Naive thymus-derived CD8-positive, alpha-beta T cell (primary cell): ENCODE measurements around the gene KPTN. TPM values are rescaled to one million over a fixed set of nuclear protein-coding genes. Genes with fewer than 3 reads are reported as not detected.

ENCODE experiments used
- ATAC-seq, 2 donors: fragments of 150-1000 bp; cut with Tn5 transposase in 1 of 2; sonication (Bioruptor Pico), chemical (Tn5 transposase) in 1 of 2; 1 replicate in 1 of 2; 2 replicates in 1 of 2; pipeline ENCODE4 v1.10.0; 2021; ENCODE audit warnings: mild to moderate bottlenecking in 2 of 2, moderate library complexity in 2 of 2
- POLR2A ChIA-PET: fragments of 350-600 bp; sonication (Branson Sonifier 250); formaldehyde crosslinking; loops from one replicate; lab custom pipeline; 2021; ENCODE audit warnings: antibody characterized with exemption; lab: Charles Lee
- DNase-seq, 10 donors: peaks; one replicate each; pipeline versions ENCODE4 v3.0.0 to v3.0.0-alpha.2; 2020 to 2022
- H3K27ac Mint-ChIP-seq, 10 donors: one replicate each; pipeline ENCODE4 v1.8.0; 2020 to 2022; ENCODE audit warnings: mild to moderate bottlenecking in 10 of 10, mixed read lengths in 10 of 10, moderate library complexity in 4 of 10, inconsistent platforms in 1 of 10
- H3K27me3 Mint-ChIP-seq, 5 donors: one replicate each; pipeline ENCODE4 v1.8.0; 2021 to 2022; ENCODE audit warnings: mixed read lengths in 5 of 5
- H3K36me3 Mint-ChIP-seq, 3 donors: one replicate each; pipeline ENCODE4 v1.8.0; 2020 to 2022; ENCODE audit warnings: mixed read lengths in 3 of 3, mild to moderate bottlenecking in 2 of 3, inconsistent platforms in 1 of 3
- H3K4me1 Mint-ChIP-seq, 4 donors: one replicate each; pipeline ENCODE4 v1.8.0; 2021 to 2022; ENCODE audit warnings: mixed read lengths in 4 of 4
- H3K4me3 Mint-ChIP-seq, 10 donors: one replicate each; pipeline ENCODE4 v1.8.0; 2020 to 2022; ENCODE audit warnings: mild to moderate bottlenecking in 10 of 10, mixed read lengths in 10 of 10, moderate library complexity in 6 of 10, inconsistent platforms in 1 of 10
- H3K9me3 Mint-ChIP-seq, 9 donors: one replicate each; pipeline ENCODE4 v1.8.0; 2020 to 2022; ENCODE audit warnings: mixed read lengths in 9 of 9, mild to moderate bottlenecking in 3 of 9, inconsistent platforms in 1 of 9, moderate library complexity in 1 of 9
- polyA plus RNA-seq, 3 donors: library from polyadenylated mRNA; unstranded; fragments of 300-500 nt; fragmentation: Illumina TruSeq; gene quantifications; one replicate each; pipeline ENCODE4 v1.2.3, GENCODE V29; 2021
- total RNA-seq, 8 experiments: library from RNA in 2 of 8; stranded (reverse) in 2 of 8; gene quantifications; one replicate each; pipeline ENCODE4 v1.2.3 and lab custom pipeline; 2021 to 2026

Gene KPTN
- total and polyA plus RNA-seq, 5 experiments from 2014 or later: 5.4 to 8.0 (median 7.1) TPM

DNA sequence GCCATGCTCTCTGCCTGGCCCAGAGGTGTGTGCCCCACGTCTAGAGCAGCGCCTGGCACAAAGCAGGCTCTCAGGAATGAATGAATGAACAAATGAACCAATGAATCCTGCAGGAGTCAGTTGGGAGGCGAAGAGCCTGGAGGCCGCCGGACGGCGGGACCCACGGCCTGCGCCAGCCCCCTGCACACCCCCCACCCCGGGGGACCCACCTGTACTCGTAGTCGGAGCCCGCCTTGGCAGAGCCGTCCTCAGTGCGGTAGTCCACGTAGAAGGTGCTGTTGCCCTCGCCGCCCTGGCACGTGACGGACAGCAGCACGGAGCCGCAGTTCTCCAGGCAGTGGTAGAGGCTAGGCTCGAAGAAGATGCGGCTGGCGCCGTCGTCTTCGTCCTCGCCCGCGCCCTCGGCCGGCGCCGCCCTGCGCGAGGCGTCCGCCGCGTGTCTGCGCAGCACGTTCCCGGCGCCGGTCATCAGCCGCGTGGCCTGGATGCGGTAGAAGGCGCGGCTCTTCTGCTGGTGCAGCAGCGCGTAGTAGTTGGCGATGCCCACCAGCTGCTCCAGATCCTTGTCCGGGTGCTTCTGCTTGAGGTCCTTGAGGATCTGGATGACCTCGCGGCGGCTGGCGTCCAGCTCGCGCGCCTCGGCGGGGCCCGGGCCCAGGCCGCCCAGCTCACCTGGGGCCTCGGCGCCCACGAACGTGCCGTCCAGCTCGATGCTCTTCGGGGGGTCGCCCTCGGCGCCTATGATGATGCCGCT, 27.1 kb downstream of the KPTN start:
- Mint-ChIP-seq H3K27me3 (peaks cover 17 to 36% (median 25%) of the 10 kb centered on the region in 5 donors), H3K27ac (no peak overlapping the region), H3K36me3 (peaks cover 0 to 6% (median 0%) of the 10 kb centered on the region in 3 donors), H3K9me3 (peaks cover 0 to 18% (median 8%) of the 10 kb centered on the region in 9 donors), H3K4me1 (peaks cover 0 to 4% (median 1%) of the 10 kb centered on the region in 4 donors), H3K4me3 (peak overlapping the region in 1 of 10 donors; percentile 41)
- DNase-seq (no peak), ATAC-seq (no peak)
- POLR2A ChIA-PET: interaction anchor here (0.7 kb wide), 1 partner anchor 10 kb away, joined by 3 read pairs; no protein-coding TSS in a partner anchor

DNA sequence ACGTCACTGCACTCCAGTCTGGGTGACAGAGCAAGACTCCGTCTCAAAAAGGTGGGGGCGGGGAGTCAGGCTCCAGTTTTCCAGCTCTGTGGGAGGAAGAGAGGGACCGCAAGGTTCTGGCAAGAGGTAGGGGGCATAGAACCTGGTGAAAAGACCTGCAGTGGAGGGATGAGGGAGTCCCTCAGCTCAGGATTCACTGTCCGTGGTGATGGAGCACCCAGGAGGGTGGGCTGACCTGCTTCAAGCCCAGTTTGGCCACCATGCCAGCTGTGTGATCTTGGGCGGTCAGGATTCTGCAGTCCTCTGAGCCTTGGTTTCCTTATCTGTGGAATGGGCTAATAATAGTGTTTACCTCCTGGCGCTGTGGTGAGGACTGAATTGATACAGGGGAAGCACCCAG, 33.5 kb downstream of the KPTN start:
- no peak overlapping the region for H3K27ac Mint-ChIP-seq
- H3K4me1 Mint-ChIP-seq: peaks cover 19 to 38% (median 28%) of the 10 kb centered on the region in 4 donors
- H3K9me3 Mint-ChIP-seq: peaks cover 0 to 8% (median 3%) of the 10 kb centered on the region in 9 donors
- DNase-seq: no peak
- POLR2A ChIA-PET: no interaction called here
- ATAC-seq: no peak
- peaks cover 6 to 43% (median 31%) of the 10 kb centered on the region in 5 donors for H3K27me3 Mint-ChIP-seq
- peaks cover 0 to 4% (median 0%) of the 10 kb centered on the region in 3 donors for H3K36me3 Mint-ChIP-seq
- peak overlapping the region in 1 of 10 donors; percentile 38 for H3K4me3 Mint-ChIP-seq

DNA sequence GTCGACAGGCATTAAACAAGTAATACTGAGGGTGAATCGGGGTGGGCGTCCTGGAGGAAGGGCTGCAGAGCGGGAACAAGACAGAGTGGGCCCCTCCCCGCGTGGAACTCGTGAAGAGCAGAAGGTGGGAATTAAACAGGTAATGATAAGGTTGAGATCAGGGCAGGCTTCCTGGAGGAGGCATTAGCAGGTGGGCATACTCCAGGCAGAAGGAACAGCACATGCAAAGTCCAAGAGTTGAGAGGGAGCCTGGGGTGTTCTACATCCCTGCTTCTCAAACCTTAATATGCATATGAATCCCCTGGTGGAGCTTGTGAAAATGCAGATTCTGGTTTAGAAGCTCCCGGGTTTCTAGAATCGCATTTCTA, 35.7 kb downstream of the KPTN start:
- ATAC-seq: no peak
- Mint-ChIP-seq H3K4me1 (peaks cover 36 to 59% (median 47%) of the 10 kb centered on the region in 4 donors), H3K4me3 (peak overlapping the region in 6 of 10 donors; percentile 5 to 76 (median 42)), H3K9me3 (peaks cover 0 to 3% (median 0%) of the 10 kb centered on the region in 9 donors), H3K36me3 (no peaks in the 10 kb centered on the region), H3K27me3 (peaks cover 14 to 48% (median 38%) of the 10 kb centered on the region in 5 donors), H3K27ac (peak overlapping the region in 1 of 10 donors; percentile 92)
- POLR2A ChIA-PET: interaction anchor here (1.1 kb wide), 1 partner anchor 12 kb away, joined by 4 read pairs; no protein-coding TSS in a partner anchor
- DNase-seq: no peak

DNA sequence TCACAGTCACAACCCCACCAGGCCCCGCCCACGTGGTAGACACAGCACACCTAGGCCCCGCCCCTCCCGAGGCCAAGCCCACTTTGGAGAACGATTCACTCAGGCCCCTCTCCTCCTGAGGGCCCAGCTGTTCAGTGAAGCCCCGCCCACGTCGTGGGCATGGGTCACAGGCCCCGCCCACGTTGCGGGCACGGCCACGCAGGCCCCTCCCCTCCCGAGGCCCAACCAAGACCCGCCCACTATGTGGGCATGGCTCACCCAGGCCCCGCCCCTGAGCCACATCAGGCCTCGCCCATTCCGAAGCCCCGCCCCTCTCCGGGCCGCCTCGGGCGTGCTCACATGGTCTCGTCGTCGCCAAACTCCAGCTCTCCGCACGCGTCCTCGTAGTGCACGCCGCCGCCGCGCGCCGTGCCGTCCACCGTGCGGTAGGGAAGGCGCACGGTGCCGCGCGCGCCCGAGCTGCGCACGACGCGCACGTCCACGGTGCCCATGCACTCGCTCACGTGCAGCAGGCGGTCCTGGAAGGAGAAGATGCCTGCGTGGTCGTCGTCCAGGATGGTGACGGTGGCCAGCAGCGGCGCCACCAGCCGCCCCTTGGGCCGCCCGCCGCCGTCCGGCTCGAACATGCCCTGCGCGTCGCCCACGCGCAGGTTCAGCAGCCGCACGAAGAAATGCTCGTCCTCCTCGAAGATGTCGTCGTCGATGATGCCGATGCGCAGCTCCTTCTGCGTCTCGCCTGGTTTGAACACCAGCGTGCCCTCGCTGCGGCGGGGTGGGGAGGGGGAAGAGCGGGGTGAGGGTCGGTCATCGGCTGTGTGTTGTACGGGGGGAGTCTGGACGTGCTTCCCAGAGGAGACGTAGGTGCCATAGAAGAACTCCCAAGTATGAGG, 36.3 kb downstream of the KPTN start:
- H3K36me3 Mint-ChIP-seq: no peaks in the 10 kb centered on the region
- peak; percentile 53 to 61 for ATAC-seq
- H3K9me3 Mint-ChIP-seq: peaks cover 0 to 3% (median 0%) of the 10 kb centered on the region in 9 donors
- POLR2A ChIA-PET: interaction anchor here (1.0 to 1.1 kb wide), 2 partner anchors 8 to 11 kb away, joined by 3 to 4 read pairs; no protein-coding TSS in a partner anchor
- DNase-seq: peak; percentile 23 to 76 (median 60)
- H3K27me3 Mint-ChIP-seq: peaks cover 16 to 54% (median 44%) of the 10 kb centered on the region in 5 donors
- peak overlapping the region in 1 of 10 donors; percentile 92 for H3K27ac Mint-ChIP-seq
- H3K4me1 Mint-ChIP-seq: peaks cover 37 to 64% (median 52%) of the 10 kb centered on the region in 4 donors
- H3K4me3 Mint-ChIP-seq: peak overlapping the region in 8 of 10 donors; percentile 56 to 89 (median 77)

DNA sequence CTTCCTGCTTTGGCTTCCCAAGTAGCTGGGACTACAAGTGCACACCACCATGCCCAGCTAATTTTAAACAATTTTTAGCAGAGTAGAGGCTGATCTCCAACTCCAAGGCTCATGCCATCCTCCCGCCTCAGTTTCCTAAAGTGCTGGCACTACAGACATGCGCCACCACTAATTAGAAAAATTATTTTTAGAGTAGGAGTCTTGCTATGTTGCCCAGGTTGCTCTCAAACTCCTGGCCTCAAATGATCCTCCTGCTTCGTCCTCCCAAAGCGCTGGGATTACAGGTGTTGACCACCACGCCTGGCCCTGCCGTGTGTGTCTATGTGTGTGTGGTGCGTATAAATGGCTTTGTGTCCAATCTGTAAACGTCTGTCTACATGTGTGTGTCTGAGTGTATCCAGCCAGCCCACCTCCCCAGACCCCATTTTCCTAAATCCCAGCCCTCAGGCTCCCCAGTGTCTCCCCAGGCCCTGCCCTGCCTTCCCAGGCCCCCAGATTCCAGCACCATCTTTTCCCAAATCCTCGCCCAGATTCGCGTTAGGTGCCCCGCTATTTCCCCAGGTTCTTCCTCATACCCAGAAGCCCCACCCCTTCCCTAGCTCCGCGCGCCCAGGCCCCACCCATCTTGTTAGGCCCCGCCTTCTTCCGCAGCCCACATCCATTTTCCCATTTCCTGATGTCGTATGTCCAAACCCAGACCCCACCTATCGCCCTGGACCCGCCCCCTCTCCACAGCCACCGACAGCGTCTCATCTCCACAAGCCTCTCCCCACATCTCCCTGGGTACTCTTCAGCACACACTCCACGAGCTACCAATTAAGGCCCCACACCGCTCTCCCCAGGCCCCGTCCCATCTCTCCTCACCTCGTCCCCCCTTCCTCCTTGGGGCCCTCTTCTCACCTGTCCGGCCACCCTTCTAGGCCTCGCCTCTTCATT, 37.2 kb downstream of the KPTN start:
- peaks cover 37 to 64% (median 53%) of the 10 kb centered on the region in 4 donors for H3K4me1 Mint-ChIP-seq
- H3K36me3 Mint-ChIP-seq: no peaks in the 10 kb centered on the region
- POLR2A ChIA-PET: interaction anchor here (1.0 to 2.0 kb wide), 5 partner anchors 9 to 298 kb away, joined by 3 to 7 read pairs (median 3); partner anchors contain the start of gene NOP53
- peak overlapping the region in 2 of 10 donors; percentile 24 to 71 for H3K27ac Mint-ChIP-seq
- DNase-seq: no peak
- H3K27me3 Mint-ChIP-seq: peaks cover 16 to 64% (median 49%) of the 10 kb centered on the region in 5 donors
- H3K4me3 Mint-ChIP-seq: peak overlapping the region; percentile 20 to 89 (median 78)
- ATAC-seq: peak in 1 of 2 donors; percentile 20
- peaks cover 0 to 3% (median 0%) of the 10 kb centered on the region in 9 donors for H3K9me3 Mint-ChIP-seq

DNA sequence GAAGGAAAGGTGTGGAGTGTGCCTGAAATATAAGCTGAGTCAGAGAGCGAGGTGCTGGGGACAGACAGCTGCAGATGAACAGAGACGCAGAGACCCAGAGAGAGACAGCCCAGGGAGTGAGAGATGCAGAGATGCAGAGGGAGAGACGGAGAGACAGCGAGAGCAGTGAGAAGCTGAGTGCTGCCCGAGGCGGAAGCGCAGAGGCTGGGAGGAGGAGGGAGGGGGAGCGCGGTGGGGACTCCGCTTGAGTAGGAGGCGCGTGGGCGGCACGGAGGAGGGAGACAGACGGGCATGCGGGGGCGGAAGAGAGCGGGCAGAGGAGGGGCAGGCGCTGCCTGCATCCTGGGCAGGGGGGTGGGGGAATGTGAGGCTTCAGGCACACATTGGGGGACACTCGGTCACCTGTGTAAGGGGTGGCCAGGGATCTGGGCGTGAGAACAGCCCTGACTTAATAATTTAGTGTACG, 38.0 kb downstream of the KPTN start:
- peaks cover 0 to 3% (median 0%) of the 10 kb centered on the region in 9 donors for H3K9me3 Mint-ChIP-seq
- H3K27ac Mint-ChIP-seq: peak overlapping the region in 3 of 10 donors; percentile 71 to 89 (median 88)
- POLR2A ChIA-PET: interaction anchor here (0.5 to 2.0 kb wide), 7 partner anchors 9 to 299 kb away, joined by 3 to 7 read pairs (median 3); partner anchors contain the start of gene NOP53
- DNase-seq (peak; percentile 54 to 86 (median 76)), ATAC-seq (peak; percentile 83)
- H3K4me1 Mint-ChIP-seq: peaks cover 39 to 64% (median 53%) of the 10 kb centered on the region in 4 donors
- no peaks in the 10 kb centered on the region for H3K36me3 Mint-ChIP-seq
- peaks cover 20 to 72% (median 53%) of the 10 kb centered on the region in 5 donors for H3K27me3 Mint-ChIP-seq
- peak overlapping the region; percentile 55 to 91 (median 78) for H3K4me3 Mint-ChIP-seq

DNA sequence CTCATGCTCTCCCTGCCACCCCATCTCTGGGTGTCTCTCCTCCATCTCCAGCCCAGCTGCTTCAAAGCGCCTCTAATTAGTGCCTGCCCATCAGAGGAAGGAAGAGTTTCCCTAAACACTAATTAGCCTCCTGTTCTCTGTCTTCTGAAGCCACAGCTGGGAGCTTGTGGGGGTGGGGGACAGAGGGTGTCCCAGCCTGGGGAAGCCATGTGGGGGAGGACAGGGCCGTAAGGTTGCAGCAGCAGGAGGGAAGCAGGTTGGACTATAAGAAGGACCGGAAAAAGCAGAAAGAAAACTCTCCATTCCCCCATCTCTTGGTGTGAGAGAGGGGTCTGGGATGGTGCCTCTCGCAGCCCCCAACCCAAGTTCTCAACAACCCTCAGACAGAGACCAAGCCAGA, 38.5 kb downstream of the KPTN start:
- Mint-ChIP-seq H3K36me3 (no peaks in the 10 kb centered on the region), H3K4me3 (peak overlapping the region; percentile 55 to 91 (median 78)), H3K9me3 (peaks cover 0 to 3% (median 0%) of the 10 kb centered on the region in 9 donors), H3K27ac (peak overlapping the region in 3 of 10 donors; percentile 80 to 89 (median 88)), H3K4me1 (peaks cover 39 to 64% (median 53%) of the 10 kb centered on the region in 4 donors), H3K27me3 (peaks cover 20 to 76% (median 56%) of the 10 kb centered on the region in 5 donors)
- ATAC-seq (no peak), DNase-seq (no peak)
- POLR2A ChIA-PET: interaction anchor here (0.5 to 2.0 kb wide), 7 partner anchors 9 to 300 kb away, joined by 3 to 7 read pairs (median 3); partner anchors contain the start of gene NOP53

DNA sequence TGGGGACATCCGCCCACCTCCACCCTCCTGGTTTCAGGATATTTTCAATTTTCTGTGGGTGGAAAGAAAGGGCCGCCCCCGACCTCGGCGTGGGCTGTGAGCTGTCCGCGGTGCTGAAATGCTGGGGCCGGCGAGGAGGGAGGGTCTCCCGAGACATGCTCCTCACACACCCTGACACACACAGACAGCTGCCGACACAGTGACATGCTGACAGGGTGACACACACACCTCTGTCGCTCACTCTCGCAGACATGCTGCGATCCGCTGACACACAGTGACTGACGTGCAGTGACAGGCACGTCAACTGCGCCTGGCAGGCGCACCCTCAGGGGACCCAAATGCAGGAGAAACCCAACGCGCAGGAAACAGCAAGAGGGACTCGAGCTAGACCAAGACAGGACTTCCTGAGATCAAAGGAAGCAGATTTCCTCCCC, 39.6 kb downstream of the KPTN start:
- H3K9me3 Mint-ChIP-seq: peaks cover 0 to 3% (median 0%) of the 10 kb centered on the region in 9 donors
- no peaks in the 10 kb centered on the region for H3K36me3 Mint-ChIP-seq
- POLR2A ChIA-PET: interaction anchor here (2.0 kb wide), 1 partner anchor 16 kb away, joined by 7 read pairs; no protein-coding TSS in a partner anchor
- H3K4me1 Mint-ChIP-seq: peaks cover 41 to 64% (median 51%) of the 10 kb centered on the region in 4 donors
- peaks cover 24 to 88% (median 63%) of the 10 kb centered on the region in 5 donors for H3K27me3 Mint-ChIP-seq
- H3K27ac Mint-ChIP-seq: no peak overlapping the region
- peak overlapping the region; percentile 30 to 91 (median 64) for H3K4me3 Mint-ChIP-seq
- ATAC-seq (peak; percentile 19 to 29), DNase-seq (peak; percentile 22 to 76 (median 44))

DNA sequence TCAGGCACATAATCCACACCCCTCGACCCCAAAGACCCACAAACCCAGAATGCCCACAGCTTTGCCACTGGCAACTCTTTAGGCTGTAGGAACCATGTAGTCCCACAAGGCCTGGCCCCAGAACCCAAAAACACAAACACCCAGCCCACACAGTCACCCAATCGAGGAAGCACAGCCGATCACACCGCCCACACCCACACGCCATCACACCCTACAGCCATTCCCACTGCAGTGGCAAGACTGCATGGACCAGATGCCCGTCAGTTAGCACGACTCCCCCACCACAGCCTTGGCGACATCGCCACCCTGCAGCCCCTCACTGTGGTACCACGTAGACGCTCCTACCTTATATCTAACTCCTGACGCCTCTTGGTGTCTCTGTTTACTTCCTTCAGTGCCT, 40.7 kb downstream of the KPTN start:
- peak overlapping the region in 2 of 10 donors; percentile 11 to 66 for H3K27ac Mint-ChIP-seq
- H3K4me1 Mint-ChIP-seq: peaks cover 42 to 55% (median 48%) of the 10 kb centered on the region in 4 donors
- POLR2A ChIA-PET: no interaction called here
- H3K4me3 Mint-ChIP-seq: peak overlapping the region in 6 of 10 donors; percentile 2 to 52 (median 24)
- DNase-seq (no peak), ATAC-seq (no peak)
- H3K27me3 Mint-ChIP-seq: peaks cover 30 to 92% (median 69%) of the 10 kb centered on the region in 5 donors
- H3K36me3 Mint-ChIP-seq: no peaks in the 10 kb centered on the region
- peaks cover 0 to 3% (median 0%) of the 10 kb centered on the region in 9 donors for H3K9me3 Mint-ChIP-seq

DNA sequence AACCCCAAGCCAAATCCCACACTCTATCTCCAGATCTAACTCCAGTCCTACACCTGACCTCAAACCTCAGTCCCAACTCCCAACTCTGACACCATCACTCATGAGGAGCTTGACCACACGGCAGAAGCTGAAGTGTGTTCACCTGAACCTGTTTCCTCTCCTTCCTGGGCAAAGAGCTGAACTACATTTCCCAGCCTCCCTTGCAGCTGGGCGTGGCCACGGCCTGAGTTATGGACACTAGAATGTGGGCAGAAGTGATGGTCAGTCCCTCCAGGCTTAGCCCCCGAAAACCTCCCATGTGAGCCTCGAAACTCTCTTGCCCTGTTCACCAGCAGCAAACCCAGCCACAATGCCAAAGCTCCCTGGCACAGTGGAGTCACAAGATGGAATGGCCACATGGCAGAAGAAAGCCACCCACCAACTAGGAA, 45.2 kb downstream of the KPTN start:
- DNase-seq (no peak), ATAC-seq (no peak)
- Mint-ChIP-seq H3K9me3 (no peaks in the 10 kb centered on the region), H3K36me3 (no peaks in the 10 kb centered on the region), H3K27me3 (peaks cover 29 to 86% (median 59%) of the 10 kb centered on the region in 5 donors), H3K4me3 (no peak overlapping the region), H3K27ac (no peak overlapping the region), H3K4me1 (peaks cover 17 to 28% (median 27%) of the 10 kb centered on the region in 4 donors)
- POLR2A ChIA-PET: no interaction called here
